Tibial nerve (tissue), 4 donors: ENCODE measurements around the gene SEMA5B. TPM values are rescaled to one million over a fixed set of nuclear protein-coding genes. Genes with fewer than 3 reads are reported as not detected.

ENCODE experiments used
- DNase-seq, 2 donors: peaks; one replicate each; pipeline ENCODE4 v3.0.0-alpha.2; 2019; ENCODE audit warnings: low spot score in 2 of 2
- H3K27ac ChIP-seq, 4 donors: fragments of 200-600 bp; sonication (generic) in 3 of 4; one replicate each; pipeline ENCODE4 v1.5.1; 2017 to 2019; ENCODE audit warnings: mild to moderate bottlenecking in 1 of 4
- H3K27me3 ChIP-seq, 2 donors: fragments of 200-600 bp; sonication (generic) in 1 of 2; one replicate each; pipeline versions ENCODE4 v1.5.1 to v1.6.0; 2017 to 2019
- H3K36me3 ChIP-seq, 3 donors: fragments of 200-600 bp; sonication (generic); one replicate each; pipeline ENCODE4 v1.5.1; 2018 to 2019
- H3K4me1 ChIP-seq, 4 donors: fragments of 200-600 bp; sonication (generic) in 3 of 4; one replicate each; pipeline ENCODE4 v1.5.1; 2017 to 2019
- H3K4me3 ChIP-seq, 4 donors: fragments of 200-600 bp; sonication (generic) in 3 of 4; one replicate each; pipeline ENCODE4 v1.5.1; 2017 to 2019; ENCODE audit warnings: mild to moderate bottlenecking in 1 of 4, moderate library complexity in 1 of 4
- H3K9me3 ChIP-seq, 4 donors: fragments of 200-600 bp; sonication (generic) in 3 of 4; one replicate each; pipeline ENCODE4 v1.5.1; 2017 to 2019
- CTCF ChIP-seq, 5 experiments: fragments of 200-600 bp in 3 of 5; fragments of 450-650 bp in 2 of 5; sonication (generic) in 3 of 5; IDR thresholded peaks; one replicate each; pipeline ENCODE4 v1.5.1; 2016 to 2019; ENCODE audit warnings: antibody characterized with exemption in 5 of 5, mild to moderate bottlenecking in 3 of 5, moderate library complexity in 2 of 5
- EP300 ChIP-seq, 2 donors: sonication (generic); formaldehyde crosslinking; IDR thresholded peaks; one replicate each; pipeline ENCODE4 v1.6.1; 2017; ENCODE audit warnings: antibody characterized with exemption in 2 of 2, mild to moderate bottlenecking in 1 of 2
- POLR2A ChIP-seq, 2 donors: fragments of 450-650 bp; IDR thresholded peaks; one replicate each; pipeline ENCODE4 v1.6.1; 2017; ENCODE audit warnings: antibody characterized with exemption in 2 of 2, mild to moderate bottlenecking in 2 of 2, moderate library complexity in 2 of 2
- WGBS, 2 donors: methylation state at CpG; one replicate each; pipeline ENCODE4 v1.1.5; 2018; 5-methylcytosine and 5-hydroxymethylcytosine counted together
- total RNA-seq, 4 donors: library from RNA; depleted of rRNA; stranded (reverse); fragments of >200 nt; gene quantifications; one replicate each; pipeline ENCODE4 v1.1.0, GENCODE V29; 2016

SEMA5B gene
- total RNA-seq, 4 donors from 2014 or later: 6.7 to 19.7 (median 13.1) TPM

DNA sequence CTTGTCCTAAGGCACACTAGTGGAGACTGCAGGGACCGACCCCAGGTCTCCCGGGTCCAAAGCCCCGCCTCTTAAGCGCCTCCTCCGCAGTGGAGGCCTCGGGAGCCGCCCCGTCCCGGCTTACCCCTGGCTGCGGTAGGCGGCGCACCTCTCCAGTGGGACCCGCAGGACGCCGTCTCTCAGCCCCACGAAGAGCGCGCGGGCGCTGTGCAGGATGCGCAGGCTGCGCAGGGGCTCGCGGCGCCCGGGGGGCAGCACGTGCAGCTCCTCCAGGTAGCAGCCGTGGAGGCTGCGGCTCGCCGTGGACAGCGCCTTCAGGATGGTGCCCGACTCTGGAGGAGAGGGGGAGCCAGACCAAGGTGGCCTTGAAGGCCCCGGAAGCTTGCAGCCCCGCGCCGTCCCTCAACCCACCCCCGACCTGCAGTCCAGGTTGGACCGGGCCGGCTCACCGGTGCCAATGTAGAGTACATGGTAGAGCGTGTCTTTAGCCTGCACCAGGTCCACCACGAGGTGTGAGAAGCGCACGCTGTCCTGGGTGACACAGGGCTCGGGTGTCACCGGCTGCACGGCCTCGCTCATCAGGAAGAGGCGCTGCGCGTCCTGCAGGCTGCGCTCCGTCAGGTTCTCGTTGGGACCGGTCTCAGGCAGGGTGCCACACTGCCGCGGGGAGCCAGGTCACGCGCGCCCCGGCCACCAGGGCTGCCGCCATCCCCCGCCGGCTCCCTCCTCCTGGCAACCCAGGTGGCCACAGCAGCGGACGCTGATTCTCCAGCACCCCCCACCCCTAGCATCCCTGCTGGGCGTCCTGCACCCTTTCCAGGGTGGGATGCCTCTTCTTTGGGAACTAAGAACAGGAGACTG lies 105.5 kb downstream of the SEMA5B start:
- H3K27ac ChIP-seq: no peak overlapping the region
- H3K4me1 ChIP-seq: peaks cover 0 to 15% (median 0%) of the 10 kb centered on the region in 4 donors
- H3K27me3 ChIP-seq: peaks cover 0 to 17% of the 10 kb centered on the region in 2 donors
- H3K4me3 ChIP-seq: peak overlapping the region in 2 of 4 donors; percentile 12 to 13
- H3K36me3 ChIP-seq: no peaks in the 10 kb centered on the region
- 33 to 36% methylated on average over 53 to 61 of the region's 68 CpGs for WGBS, 2 donors
- DNase-seq: no peak
- no peaks in the 10 kb centered on the region for H3K9me3 ChIP-seq
- TF ChIP-seq EP300 (IDR thresholded peaks at IDR 0.05) (no peak), CTCF (IDR thresholded peaks at IDR 0.05) (no peak), POLR2A (IDR thresholded peaks at IDR 0.05) (no peak)

DNA sequence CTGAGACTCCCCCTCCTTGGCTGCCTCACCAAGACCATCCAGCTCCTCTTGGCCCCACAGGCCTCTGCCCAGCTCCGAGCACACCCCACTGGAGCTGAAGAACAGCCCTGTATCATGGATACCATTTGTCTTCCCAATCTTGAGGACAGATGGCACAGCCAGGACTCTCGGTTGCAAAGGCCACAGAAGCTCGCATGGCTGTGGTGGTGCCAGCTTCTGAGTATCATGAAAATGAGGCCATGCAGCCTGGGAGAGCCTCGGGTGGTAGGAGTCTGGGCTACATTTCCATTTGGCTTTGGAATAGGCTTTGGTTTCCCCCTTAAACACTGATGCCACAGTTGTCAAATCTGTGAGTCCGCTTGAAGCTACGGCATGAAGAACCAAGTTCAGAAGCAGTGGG lies 106.6 kb downstream of the SEMA5B start:
- no peak for DNase-seq
- Histone ChIP-seq H3K27ac (no peak overlapping the region), H3K9me3 (no peaks in the 10 kb centered on the region), H3K4me3 (no peak overlapping the region), H3K27me3 (peaks cover 0 to 17% of the 10 kb centered on the region in 2 donors), H3K36me3 (no peaks in the 10 kb centered on the region), H3K4me1 (peaks cover 0 to 15% (median 0%) of the 10 kb centered on the region in 4 donors)
- TF ChIP-seq CTCF (IDR thresholded peaks at IDR 0.05) (no peak), EP300 (IDR thresholded peaks at IDR 0.05) (no peak), POLR2A (IDR thresholded peaks at IDR 0.05) (no peak)
- 78 to 88% methylated on average over 6 of the region's 6 CpGs for WGBS, 2 donors

DNA sequence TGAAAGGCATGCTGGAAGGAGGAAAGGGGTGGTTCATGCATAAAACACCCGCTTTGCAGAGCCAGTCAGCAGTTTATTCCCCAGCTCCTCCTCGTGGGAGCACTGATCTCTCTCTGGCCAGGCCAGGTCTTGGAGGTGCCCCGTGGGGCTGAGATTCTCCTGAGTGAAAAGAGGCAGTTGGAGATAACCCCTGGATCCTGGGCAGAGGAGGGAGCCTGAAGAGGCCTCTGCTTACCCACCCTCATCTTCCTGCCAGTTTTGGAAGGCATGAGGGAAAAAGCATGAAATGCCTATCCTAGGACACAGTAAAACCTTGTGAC lies 108.3 kb downstream of the SEMA5B start:
- Histone ChIP-seq H3K4me3 (no peak overlapping the region), H3K27ac (no peak overlapping the region), H3K27me3 (peaks cover 0 to 17% of the 10 kb centered on the region in 2 donors), H3K4me1 (peaks cover 0 to 11% (median 0%) of the 10 kb centered on the region in 4 donors), H3K9me3 (no peaks in the 10 kb centered on the region), H3K36me3 (no peaks in the 10 kb centered on the region)
- 65 to 67% methylated on average over 3 of the region's 3 CpGs for WGBS, 2 donors
- DNase-seq: no peak
- TF ChIP-seq POLR2A (IDR thresholded peaks at IDR 0.05) (no peak), CTCF (IDR thresholded peaks at IDR 0.05) (no peak), EP300 (IDR thresholded peaks at IDR 0.05) (no peak)

DNA sequence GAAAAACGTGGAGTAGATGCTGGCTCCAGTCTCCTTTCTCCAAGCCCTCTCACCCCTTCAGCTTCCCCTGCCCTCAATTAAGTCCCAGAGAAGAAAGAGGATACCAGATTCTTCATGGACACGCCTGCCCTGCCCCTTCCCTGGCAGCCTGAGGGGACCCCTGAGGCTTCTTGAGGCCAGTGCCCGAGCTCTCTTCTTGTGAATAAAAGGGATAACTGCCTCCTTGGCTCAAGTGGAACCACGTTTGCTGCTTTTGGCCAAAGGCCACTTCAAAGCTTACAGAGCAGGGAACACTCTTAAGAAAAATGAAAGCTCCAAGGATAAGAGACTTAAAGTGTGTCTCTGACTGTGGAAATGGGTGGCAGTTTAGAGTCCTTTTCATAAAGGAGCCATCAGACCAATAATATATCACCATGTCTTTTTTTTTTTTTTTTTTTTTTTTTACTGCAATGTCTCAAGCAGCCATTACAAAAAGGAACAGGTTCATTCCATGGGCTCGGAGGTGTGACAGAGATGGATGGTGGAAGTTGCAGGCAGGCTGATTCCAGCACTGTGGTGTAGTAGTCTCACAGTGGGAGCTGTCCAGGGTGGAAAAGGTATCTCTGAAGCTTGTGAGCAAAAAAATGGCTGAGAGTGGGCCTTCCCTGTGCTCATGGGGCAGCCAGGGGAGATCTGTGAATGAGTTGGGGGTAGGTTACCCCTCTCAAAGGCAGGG lies 108.8 kb downstream of the SEMA5B start:
- no peak for TF ChIP-seq POLR2A (IDR thresholded peaks at IDR 0.05)
- TF ChIP-seq EP300 (IDR thresholded peaks at IDR 0.05): no peak
- no peak for TF ChIP-seq CTCF (IDR thresholded peaks at IDR 0.05)
- Histone ChIP-seq H3K4me3 (no peak overlapping the region), H3K9me3 (no peaks in the 10 kb centered on the region), H3K27me3 (peaks cover 0 to 17% of the 10 kb centered on the region in 2 donors), H3K36me3 (no peaks in the 10 kb centered on the region), H3K27ac (no peak overlapping the region), H3K4me1 (peaks cover 0 to 6% (median 0%) of the 10 kb centered on the region in 4 donors)
- 41 to 48% methylated on average over 5 of the region's 5 CpGs for WGBS, 2 donors
- DNase-seq: no peak

- H3K4me1 ChIP-seq: peaks cover 0 to 6% (median 0%) of the 10 kb centered on the region in 4 donors
- TF ChIP-seq POLR2A (IDR thresholded peaks at IDR 0.05) (no peak), EP300 (IDR thresholded peaks at IDR 0.05) (no peak), CTCF (IDR thresholded peaks at IDR 0.05) (no peak)
- H3K9me3 ChIP-seq: no peaks in the 10 kb centered on the region
- H3K36me3 ChIP-seq: no peaks in the 10 kb centered on the region
- no peak for DNase-seq
- no peak overlapping the region for H3K4me3 ChIP-seq
- H3K27ac ChIP-seq: no peak overlapping the region
- WGBS, 2 donors: 81 to 86% methylated on average over 4 of the region's 4 CpGs
- peaks cover 0 to 26% of the 10 kb centered on the region in 2 donors for H3K27me3 ChIP-seq
Observed at GRCh38 chr3:122917412-122917811, 110.2 kb downstream of the SEMA5B start.
